Activated T-helper 9 cell treated with anti-CD3 and anti-CD28 coated beads, Interleukin-2, amount 50 U/mL, for 16 hours (primary cell): Measurements from ENCODE around the gene MAGEB18.

ENCODE experiments used
- DNase-seq: peaks from one replicate; pipeline ENCODE4 v3.0.0-alpha.2; 2020; ENCODE audit warnings: low read depth

The MAGEB18 gene

DNA sequence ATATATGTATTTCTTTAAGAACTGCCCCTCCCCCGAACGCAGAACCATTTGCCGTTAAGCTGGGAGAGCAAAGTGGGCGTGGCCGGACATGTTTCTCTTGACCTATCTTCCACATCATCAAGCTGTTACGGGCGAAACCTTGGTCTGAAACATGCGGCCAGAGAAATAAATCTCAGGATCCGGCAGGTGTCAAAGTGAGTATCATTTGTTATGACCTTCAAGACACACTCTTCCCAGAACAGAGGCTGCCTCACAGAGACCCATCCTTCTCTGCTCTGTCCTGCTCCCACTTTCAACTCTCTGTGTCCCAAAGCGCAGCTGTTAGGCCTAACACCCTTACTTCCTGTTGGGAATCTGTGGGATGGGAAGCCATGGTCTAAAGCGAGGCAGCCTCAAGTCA lies at the start of gene MAGEB18:
MAGEB18 (plus strand) TSS at position 70 of the 400 bp plus-strand sequence. CDS start 643 bp downstream, outside the sequence.
- DNase-seq = no peak

DNA sequence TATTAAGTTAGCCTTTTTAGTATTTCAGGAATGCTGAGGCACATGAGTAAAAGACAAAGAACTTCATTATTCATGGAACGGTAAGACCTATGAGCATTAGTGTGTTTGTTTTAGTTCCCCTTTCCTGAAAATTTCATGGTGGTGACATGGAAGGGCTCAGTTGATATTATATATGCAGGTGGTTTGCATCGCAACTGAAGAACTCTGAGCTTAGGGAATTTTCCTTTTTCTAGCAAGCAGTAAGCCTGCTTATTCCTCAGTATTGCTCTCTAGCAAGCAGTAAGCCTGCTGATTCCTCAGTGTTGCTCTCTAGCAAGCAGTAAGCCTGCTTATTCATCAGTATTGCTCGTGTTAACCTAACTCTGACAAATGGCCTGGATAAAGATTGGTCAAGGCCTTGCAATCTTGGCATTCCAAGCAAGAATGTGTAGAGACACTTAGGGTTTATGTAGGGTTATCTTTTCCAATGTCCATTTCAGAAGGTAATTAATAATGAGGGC lies 37.7 kb upstream of the MAGEB18 start:
- DNase-seq = no peak

DNA sequence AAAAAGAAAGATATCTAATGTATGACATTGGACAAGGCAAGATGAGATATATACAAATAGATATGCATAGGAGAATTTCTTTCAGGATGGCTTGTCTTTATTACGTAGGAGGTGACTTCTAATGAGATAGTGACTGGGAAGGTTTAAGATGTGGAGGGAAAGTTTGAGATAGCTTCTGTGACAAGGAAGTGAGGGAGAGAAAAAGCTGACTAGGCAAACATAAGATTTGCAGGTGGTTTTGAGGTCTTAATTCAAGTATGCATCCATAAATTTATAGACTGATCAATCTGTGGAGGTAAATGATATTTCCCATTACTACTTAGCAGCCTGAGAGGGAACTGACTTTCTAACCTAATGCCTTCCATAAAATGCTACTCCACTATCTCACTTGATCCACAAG lies 29.0 kb upstream of the MAGEB18 start:
- DNase-seq = no peak

DNA sequence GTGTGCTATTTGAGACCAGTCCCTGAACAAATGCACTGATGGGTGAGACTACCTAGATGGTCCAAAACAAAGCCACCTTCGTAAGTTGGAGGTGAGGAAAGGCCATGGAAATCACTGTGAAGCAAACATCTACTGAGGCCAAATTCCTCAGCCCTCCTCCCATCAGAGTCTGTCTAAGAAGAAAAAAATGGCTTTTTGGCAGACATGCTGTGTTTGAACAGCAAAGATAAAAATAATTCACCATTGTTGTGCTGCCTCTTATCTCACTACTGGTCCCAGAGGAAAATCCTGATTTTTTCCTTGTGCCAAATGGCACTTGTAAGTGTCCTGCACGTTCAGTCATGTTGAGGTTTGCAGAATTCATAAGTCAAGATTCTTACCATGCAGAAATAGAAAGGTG lies 7.9 kb downstream of the MAGEB18 start:
- no peak for DNase-seq

DNA sequence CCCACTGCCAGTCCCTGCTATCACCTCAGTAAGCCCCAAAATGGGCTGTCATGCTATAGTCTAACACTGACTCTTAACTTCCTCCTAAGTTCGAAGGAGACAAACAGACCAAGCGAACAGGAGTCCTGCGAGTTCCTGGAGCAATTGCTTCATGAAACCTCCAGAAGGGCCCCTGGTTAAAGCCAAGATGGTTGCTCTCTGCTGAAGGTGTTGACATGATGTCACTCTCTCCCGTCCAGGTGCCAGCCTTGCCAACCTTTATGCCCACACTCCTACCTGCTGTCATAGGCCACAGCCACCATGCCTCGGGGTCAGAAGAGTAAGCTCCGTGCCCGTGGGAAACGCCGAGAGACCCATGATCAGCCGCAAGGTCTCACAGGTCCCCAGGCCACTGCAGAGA lies 22.2 kb downstream of the MAGEB18 start, which contains the start of gene MAGEB6B:
MAGEB6B (plus strand) TSS at position 301 of the 400 bp plus-strand sequence; CDS start at position 301, 0 bp downstream.
- DNase-seq = no peak
